ENCODE measurements around the gene RMDN3.

RMDN3 gene

DNA sequence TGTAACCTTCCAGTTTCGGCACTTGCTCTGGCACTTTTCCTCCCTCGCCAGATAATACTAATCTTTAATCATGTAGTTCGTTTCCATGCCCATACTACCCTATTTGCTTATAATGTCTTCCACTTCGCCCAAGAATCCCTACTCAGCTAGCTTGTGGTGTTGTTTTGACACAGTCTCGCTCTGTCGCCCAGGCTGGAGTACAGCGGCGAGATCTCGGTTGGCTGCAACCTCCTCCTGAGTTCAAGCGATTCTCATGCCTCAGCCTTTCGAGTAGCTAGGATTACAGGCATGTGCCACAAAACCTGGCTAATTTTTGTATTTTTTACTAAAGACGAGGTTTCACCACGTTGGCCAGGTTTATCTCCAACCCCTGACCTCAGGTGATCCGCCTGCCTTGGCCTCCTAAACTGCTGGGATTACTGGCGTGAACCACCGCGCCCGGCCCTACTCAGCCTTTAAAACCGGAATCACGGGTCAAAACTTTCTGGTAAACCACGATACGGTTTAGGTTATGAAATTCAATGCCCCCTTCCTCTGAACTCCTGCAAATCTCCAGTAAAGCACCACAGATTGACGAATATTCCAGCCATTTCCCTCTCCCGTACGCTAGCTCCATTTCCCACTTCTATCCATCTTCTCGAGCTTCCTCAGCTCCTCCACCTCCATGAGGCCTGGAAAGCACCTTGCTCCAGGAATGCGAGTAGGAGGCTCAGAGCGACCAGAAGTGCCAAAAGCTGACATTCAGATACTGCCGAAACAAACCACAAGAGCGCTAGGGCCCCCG lies 61.0 kb downstream of the RMDN3 start:
- no peak for DNase-seq

DNA sequence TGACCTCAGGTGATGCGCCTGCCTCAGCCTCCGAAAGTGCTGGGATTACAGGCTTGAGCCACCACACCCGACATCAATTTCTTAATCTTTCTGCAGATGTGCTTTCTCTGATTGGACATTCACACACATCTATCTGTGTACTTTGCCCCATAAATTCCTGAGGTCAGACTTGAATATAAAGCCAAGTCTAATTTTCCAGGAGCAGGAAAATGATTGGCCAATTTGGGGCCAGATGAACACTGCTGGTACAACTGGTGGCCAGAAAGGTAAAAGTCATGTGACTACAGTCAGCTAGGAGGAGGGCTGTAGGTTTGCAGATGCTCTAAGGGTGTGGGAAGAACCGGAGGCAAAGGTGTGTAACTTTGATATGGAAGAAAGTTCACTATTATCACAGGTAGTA lies 63.3 kb downstream of the RMDN3 start:
- DNase-seq = no peak

DNA sequence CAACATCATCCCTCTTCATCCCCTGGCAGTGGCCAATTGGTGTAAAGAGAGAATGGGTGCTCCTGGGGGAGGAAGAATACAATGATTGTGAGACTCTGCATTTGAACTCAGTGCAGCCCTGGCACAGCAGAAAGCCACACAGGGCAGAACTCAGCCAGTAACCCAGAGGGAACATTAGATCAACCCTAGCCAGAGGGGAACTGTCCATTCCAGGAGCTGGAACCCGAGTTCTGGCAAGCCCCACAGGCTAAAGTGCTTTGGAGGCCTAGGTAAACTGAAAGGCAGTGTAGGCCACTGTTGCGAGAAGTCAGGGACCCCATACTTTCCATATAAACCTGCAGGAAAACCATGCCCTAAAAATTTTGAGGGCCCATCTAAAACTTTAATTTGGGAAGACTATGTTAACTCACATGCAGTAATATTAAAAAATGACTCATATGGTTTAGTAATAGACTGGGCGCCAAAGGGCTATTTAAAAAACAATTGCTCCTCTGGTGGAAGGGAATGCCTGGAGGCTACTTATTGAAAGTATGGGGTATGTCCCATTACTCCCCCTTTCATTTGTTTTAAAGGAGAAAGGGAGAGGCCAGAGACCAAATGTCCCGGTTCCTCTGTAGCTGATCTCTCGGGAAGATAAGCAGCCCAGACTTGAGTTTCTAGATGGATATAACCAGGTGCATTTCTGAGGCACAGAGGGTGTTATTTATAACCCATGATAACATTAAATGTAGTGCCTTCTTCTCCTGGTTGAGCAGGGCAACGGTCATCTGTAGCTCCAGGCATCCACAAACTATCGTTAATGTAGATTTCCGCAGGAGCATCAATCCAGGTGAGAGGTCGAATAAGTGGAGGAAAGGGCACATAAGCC lies 65.9 kb downstream of the RMDN3 start:
- DNase-seq = no peak

Measured in CD4-positive, alpha-beta T cell treated with Interleukin-17A for 4 hours (primary cell).